Endothelial cell of umbilical vein (primary cell): ENCODE measurements around the gene SNX9.

Experiments
- POLR2A ChIP-seq: IDR thresholded peaks from 2 replicates; pipeline ENCODE4 v1.6.1; 2012; ENCODE audit warnings: low read depth, mild to moderate bottlenecking, control low read depth, low read length
- POLR2AphosphoS5 ChIP-seq: IDR thresholded peaks from 2 replicates; pipeline ENCODE4 v1.6.1; 2012; ENCODE audit warnings: low read depth, mild to moderate bottlenecking, control low read depth, low read length, moderate library complexity; ENCODE audit not compliant: insufficient read depth
- TF ChIP-seq, protein P1 (sequence below), 2 donors: IDR thresholded peaks; 1 replicate in 1 of 2; 2 replicates in 1 of 2; pipeline ENCODE4 v1.5.1; 2011; ENCODE audit warnings: low read length in 2 of 2, mild to moderate bottlenecking in 2 of 2, moderate library complexity in 2 of 2, control low read depth in 1 of 2, inconsistent platforms in 1 of 2, low read depth in 1 of 2; ENCODE audit not compliant: insufficient read depth in 1 of 2; ENCODE audit errors: extremely low read depth in 1 of 2

- TF ChIP-seq, protein P1, sequence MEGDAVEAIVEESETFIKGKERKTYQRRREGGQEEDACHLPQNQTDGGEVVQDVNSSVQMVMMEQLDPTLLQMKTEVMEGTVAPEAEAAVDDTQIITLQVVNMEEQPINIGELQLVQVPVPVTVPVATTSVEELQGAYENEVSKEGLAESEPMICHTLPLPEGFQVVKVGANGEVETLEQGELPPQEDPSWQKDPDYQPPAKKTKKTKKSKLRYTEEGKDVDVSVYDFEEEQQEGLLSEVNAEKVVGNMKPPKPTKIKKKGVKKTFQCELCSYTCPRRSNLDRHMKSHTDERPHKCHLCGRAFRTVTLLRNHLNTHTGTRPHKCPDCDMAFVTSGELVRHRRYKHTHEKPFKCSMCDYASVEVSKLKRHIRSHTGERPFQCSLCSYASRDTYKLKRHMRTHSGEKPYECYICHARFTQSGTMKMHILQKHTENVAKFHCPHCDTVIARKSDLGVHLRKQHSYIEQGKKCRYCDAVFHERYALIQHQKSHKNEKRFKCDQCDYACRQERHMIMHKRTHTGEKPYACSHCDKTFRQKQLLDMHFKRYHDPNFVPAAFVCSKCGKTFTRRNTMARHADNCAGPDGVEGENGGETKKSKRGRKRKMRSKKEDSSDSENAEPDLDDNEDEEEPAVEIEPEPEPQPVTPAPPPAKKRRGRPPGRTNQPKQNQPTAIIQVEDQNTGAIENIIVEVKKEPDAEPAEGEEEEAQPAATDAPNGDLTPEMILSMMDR (IDR thresholded peaks at IDR 0.05; ENCODE audit: extremely low read depth in 1 of 2, insufficient read depth in 1 of 2, low read depth in 1 of 2, low read length in 2 of 2) = no peak
- TF ChIP-seq POLR2A (no peak), POLR2AphosphoS5 (no peak)
Measured at GRCh38 chr6:157981132-157981394, 158.0 kb downstream of the SNX9 start.
